Endometrium (tissue), 2 donors: ENCODE data around the gene CRB1.
"Not testable (repeated sequence)": the region's sequence is repeated elsewhere in the genome, so short reads cannot be mapped to it uniquely, and the experiment has no call there.

Source experiments
- FAIRE-seq: peaks from 2 replicates; lab custom pipeline; 2012; peaks lifted over from hg19 to GRCh38; lab: Jason Lieb, UNC
- donor health status: control.
- donor health status: control.

The CRB1 gene

GRCh38 chr1:197465528-197466327, 197.7 kb downstream of the CRB1 start:
- FAIRE-seq = no peak

GRCh38 chr1:197466813-197467212, 198.8 kb downstream of the CRB1 start:
- no peak for FAIRE-seq

GRCh38 chr1:197467881-197468280, 199.8 kb downstream of the CRB1 start:
- no peak for FAIRE-seq

GRCh38 chr1:197468543-197469175, 200.6 kb downstream of the CRB1 start:
- no peak for FAIRE-seq

GRCh38 chr1:197469620-197470210, 201.7 kb downstream of the CRB1 start:
- no peak for FAIRE-seq

GRCh38 chr1:197470330-197470729, 202.3 kb downstream of the CRB1 start:
- FAIRE-seq = no peak

GRCh38 chr1:197471248-197471985, 203.4 kb downstream of the CRB1 start:
- no peak for FAIRE-seq

GRCh38 chr1:197472141-197472540, 204.1 kb downstream of the CRB1 start:
- no peak for FAIRE-seq

- no peak for FAIRE-seq
Measured at GRCh38 chr1:197480446-197480845, 212.4 kb downstream of the CRB1 start.

GRCh38 chr1:197481101-197481500, 213.0 kb downstream of the CRB1 start:
- FAIRE-seq = no peak

GRCh38 chr1:197485790-197486189, 217.7 kb downstream of the CRB1 start:
- FAIRE-seq = no peak

GRCh38 chr1:197486946-197487345, 218.9 kb downstream of the CRB1 start:
- no peak for FAIRE-seq

GRCh38 chr1:197491505-197491904, 223.5 kb downstream of the CRB1 start:
- not testable (repeated sequence) for FAIRE-seq

- FAIRE-seq = no peak
Measured at GRCh38 chr1:197496722-197497121, 228.7 kb downstream of the CRB1 start.

GRCh38 chr1:197510691-197511378, 242.8 kb downstream of the CRB1 start:
- no peak for FAIRE-seq

GRCh38 chr1:197515421-197515820, 247.4 kb downstream of the CRB1 start:
- FAIRE-seq = no peak

- FAIRE-seq = no peak
Measured at GRCh38 chr1:197519741-197520334, 251.8 kb downstream of the CRB1 start.

- no peak for FAIRE-seq
Measured at GRCh38 chr1:197521118-197521739, 253.2 kb downstream of the CRB1 start.

- peak; percentile 95 for FAIRE-seq
Measured at GRCh38 chr1:197526736-197527371, 258.8 kb downstream of the CRB1 start.
